ENCODE results near the gene PPARD. TPM values are rescaled to one million over a fixed set of nuclear protein-coding genes. Genes with fewer than 3 reads are reported as not detected.
"Not testable (repeated sequence)": the region's sequence is repeated elsewhere in the genome, so short reads cannot be mapped to it uniquely, and the experiment has no call there.

PPARD gene
- total RNA-seq, 1 donor from 2014 or later, result 15.0 TPM

DNA sequence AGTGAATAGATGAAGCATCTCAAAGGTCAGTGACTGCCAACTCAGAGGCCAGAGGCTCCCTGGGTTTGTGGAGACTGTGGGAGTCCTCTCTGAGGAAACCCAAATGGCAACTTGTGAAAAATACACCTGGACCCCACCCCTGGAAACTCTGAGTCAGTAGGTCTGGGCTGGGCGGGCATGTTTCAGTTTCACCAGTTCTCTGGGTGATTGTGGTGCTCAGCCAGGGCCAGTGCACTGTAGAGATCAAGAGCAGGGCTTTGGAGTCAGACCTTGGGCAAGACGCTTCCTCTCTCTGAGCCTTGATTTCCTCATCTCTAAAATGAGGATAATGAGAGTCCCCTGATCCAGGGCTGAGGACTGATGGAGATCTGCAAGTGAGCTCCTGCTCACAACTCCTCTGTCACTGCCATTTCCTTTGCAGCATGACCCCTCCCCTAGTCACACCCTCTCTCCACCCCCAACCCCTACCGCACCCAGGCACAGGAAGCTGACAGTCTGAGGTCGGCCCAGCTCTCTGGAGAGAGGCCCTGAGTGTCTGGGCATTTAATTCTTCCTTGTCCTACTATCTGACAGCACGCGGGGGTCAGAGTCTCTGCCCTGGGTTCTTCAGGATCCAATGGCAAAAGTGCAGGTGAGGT, 39.6 kb upstream of the PPARD start:
- Histone ChIP-seq H3K27me3 (ENCODE audit: control insufficient read depth, insufficient read depth, low read length) (no peaks in the 10 kb centered on the region), H3K4me3 (ENCODE audit: low read depth, low read length) (no peak overlapping the region), H3K36me3 (ENCODE audit: control insufficient read depth, insufficient read depth, low read length) (no peaks in the 10 kb centered on the region)
- DNase-seq (ENCODE audit: low read depth), result no peak
- TF ChIP-seq, protein P1, sequence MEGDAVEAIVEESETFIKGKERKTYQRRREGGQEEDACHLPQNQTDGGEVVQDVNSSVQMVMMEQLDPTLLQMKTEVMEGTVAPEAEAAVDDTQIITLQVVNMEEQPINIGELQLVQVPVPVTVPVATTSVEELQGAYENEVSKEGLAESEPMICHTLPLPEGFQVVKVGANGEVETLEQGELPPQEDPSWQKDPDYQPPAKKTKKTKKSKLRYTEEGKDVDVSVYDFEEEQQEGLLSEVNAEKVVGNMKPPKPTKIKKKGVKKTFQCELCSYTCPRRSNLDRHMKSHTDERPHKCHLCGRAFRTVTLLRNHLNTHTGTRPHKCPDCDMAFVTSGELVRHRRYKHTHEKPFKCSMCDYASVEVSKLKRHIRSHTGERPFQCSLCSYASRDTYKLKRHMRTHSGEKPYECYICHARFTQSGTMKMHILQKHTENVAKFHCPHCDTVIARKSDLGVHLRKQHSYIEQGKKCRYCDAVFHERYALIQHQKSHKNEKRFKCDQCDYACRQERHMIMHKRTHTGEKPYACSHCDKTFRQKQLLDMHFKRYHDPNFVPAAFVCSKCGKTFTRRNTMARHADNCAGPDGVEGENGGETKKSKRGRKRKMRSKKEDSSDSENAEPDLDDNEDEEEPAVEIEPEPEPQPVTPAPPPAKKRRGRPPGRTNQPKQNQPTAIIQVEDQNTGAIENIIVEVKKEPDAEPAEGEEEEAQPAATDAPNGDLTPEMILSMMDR (IDR thresholded peaks at IDR 0.05; ENCODE audit: insufficient read depth, low read length, poor library complexity, severe bottlenecking), result no peak

DNA sequence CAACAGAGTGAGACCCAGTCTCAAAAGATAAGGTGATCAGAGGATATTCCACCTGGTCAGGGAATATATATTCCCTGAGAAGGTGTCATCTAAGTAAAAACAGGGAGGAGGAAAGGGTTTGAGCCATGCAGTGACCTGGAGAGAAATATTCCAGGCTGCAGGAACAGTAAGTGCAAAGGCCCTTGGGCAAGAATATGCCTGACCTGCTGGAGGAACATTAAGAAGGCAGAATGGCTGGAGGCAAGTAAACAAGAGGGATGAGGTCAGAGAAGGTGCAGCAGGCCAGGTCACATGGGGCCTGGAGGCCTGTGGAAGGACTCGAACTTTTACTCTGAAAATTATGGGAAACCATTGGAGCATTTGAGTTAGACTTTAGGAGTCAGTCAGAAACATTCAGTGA, 38.1 kb upstream of the PPARD start:
- TF ChIP-seq, protein P1 (IDR thresholded peaks at IDR 0.05; ENCODE audit: insufficient read depth, low read length, poor library complexity, severe bottlenecking), result no peak
- Histone ChIP-seq H3K36me3 (ENCODE audit: control insufficient read depth, insufficient read depth, low read length) (no peaks in the 10 kb centered on the region), H3K27me3 (ENCODE audit: control insufficient read depth, insufficient read depth, low read length) (no peaks in the 10 kb centered on the region), H3K4me3 (ENCODE audit: low read depth, low read length) (no peak overlapping the region)
- no peak for DNase-seq (ENCODE audit: low read depth)

DNA sequence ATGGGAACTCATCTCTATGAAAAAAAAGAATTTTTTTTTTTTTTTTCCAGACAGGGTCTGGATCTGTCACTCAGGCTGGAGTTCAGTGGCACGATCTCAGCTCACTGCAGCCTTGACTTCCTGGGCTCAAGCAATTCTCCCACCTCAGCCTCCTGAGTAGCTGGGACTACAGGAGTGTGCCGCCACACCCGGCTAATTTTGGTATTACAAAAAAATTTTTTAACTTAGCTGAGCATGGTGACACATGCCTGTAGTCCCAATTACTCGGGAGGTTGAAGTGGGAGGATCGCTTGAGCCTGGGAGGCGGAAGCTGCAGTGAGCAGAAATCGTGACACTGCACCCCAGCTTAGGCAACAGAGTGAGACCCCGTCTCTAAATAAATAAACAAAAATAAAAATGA, 37.2 kb upstream of the PPARD start:
- TF ChIP-seq, protein P1 (IDR thresholded peaks at IDR 0.05; ENCODE audit: insufficient read depth, low read length, poor library complexity, severe bottlenecking), result no peak
- no peaks in the 10 kb centered on the region for H3K27me3 ChIP-seq (ENCODE audit: control insufficient read depth, insufficient read depth, low read length)
- no peaks in the 10 kb centered on the region for H3K36me3 ChIP-seq (ENCODE audit: control insufficient read depth, insufficient read depth, low read length)
- H3K4me3 ChIP-seq (ENCODE audit: low read depth, low read length), result no peak overlapping the region
- no peak for DNase-seq (ENCODE audit: low read depth)

DNA sequence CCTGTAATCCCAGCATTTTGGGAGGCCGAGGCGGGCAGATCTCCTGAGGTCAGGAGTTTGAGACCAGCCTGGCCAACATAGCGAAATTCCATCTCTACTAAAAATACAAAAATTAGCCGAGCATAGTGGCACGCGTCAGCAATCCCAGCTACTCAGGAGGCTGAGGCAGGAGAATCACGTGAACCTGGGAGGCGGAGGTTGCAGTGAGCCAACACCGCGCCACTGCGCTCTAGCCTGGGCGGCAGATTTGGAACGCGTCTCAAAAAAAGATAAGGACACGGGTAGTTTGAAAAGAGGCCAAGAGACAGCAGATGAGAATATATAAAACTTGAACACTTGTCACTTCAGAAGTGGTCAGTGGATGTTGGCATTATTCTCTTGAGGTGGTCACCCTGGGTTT, 35.2 kb upstream of the PPARD start:
- DNase-seq (ENCODE audit: low read depth); H3K27me3 ChIP-seq (ENCODE audit: control insufficient read depth, insufficient read depth, low read length); H3K36me3 ChIP-seq (ENCODE audit: control insufficient read depth, insufficient read depth, low read length); H3K4me3 ChIP-seq (ENCODE audit: low read depth, low read length): not testable (repeated sequence)

DNA sequence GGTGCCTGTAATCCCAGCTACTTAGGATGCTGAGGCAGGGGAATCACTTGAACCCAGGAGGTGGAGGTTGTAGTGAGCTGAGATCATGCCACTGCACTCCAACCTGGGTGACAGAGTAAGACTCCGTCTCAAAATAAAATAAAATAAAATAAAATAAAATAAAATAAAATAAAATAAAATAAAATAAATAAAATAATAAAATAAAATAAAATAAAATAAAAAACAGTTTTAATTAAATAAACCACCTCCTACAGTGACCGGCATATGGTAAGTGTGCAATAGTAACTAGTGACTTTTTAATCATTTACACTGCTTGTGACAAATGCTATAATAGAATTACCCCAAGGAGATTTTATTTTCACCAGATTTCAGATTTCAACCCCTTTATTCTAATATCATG, 33.8 kb upstream of the PPARD start:
- not testable (repeated sequence) for H3K36me3 ChIP-seq (ENCODE audit: control insufficient read depth, insufficient read depth, low read length); H3K4me3 ChIP-seq (ENCODE audit: low read depth, low read length); H3K27me3 ChIP-seq (ENCODE audit: control insufficient read depth, insufficient read depth, low read length); DNase-seq (ENCODE audit: low read depth)

DNA sequence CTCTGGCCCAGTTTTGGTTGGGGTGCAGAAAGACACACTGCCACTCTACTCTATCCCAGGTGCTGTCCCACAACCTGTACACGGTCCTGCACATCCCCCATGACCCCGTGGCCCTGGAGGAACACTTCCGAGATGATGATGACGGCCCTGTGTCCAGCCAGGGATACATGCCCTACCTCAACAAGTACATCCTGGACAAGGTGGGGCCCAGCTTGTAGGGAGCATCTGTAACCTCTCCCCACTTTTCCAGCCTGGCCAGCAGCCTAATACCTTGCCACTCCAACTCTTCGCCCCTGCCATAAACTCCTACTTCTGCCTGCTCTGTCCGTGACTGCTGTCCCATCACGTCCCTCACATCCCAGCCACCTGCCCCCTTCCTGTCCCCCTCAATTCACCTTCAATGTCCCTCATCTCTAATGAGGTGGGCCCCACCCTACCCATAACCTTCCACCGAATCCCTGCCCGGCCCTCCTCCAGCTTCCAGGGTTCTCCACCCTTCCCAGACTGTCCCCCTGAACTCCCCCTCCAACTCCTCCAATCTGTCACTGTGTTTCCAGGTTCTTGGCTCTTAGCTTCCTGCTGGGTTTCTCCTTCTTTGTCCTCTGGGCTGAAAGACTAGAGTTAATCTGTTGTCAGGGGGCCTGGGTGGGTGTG, 32.6 kb upstream of the PPARD start:
- H3K27me3 ChIP-seq (ENCODE audit: control insufficient read depth, insufficient read depth, low read length), result no peaks in the 10 kb centered on the region
- no peaks in the 10 kb centered on the region for H3K36me3 ChIP-seq (ENCODE audit: control insufficient read depth, insufficient read depth, low read length)
- no peak overlapping the region for H3K4me3 ChIP-seq (ENCODE audit: low read depth, low read length)
- TF ChIP-seq, protein P1 (IDR thresholded peaks at IDR 0.05; ENCODE audit: insufficient read depth, low read length, poor library complexity, severe bottlenecking), result no peak
- no peak for DNase-seq (ENCODE audit: low read depth)

DNA sequence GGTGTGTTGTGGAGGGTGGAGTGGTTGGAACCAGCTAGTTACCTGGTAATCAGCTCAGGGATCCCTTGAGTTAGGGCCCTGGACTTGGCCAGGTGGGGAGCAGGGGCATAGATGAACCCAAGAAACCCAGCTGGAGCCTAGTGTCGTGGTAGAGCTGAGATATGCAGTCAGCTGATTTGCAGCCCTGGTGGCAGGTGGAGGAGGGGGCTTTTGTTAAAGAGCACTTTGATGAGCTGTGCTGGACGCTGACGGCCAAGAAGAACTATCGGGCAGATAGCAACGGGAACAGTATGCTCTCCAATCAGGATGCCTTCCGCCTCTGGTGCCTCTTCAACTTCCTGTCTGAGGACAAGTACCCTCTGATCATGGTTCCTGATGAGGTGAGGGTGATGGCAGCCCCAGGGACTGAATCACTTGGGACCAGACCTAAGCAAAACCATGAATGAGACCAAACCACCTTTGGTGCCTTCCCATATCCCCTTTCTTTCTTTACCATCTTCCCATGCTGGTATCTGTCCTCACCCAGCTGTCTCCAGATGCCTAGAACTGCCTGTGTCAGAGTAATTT, 32.0 kb upstream of the PPARD start:
- TF ChIP-seq, protein P1 (IDR thresholded peaks at IDR 0.05; ENCODE audit: insufficient read depth, low read length, poor library complexity, severe bottlenecking), result no peak
- no peaks in the 10 kb centered on the region for H3K36me3 ChIP-seq (ENCODE audit: control insufficient read depth, insufficient read depth, low read length)
- H3K4me3 ChIP-seq (ENCODE audit: low read depth, low read length), result no peak overlapping the region
- no peaks in the 10 kb centered on the region for H3K27me3 ChIP-seq (ENCODE audit: control insufficient read depth, insufficient read depth, low read length)
- no peak for DNase-seq (ENCODE audit: low read depth)
